ENCODE results near the gene NAV2.

DNA sequence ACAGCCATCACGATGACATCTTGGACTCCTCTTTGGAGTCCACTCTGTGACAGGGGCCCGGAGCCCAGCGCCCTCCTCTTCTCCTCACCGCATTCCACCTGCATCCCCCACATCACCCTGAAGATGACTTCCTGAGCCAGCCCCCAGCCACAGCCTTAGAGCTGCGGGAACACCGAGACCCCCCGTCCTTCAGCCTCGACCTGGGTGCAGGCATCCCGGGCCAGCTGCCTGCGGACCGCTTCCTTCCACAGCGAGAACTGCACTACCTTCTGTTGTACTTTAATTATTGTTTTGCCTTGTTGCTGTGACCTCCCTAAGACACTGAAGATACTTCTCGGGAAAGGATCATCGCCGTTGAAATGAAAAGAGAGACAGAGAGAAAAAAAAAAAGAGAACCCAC is 405.6 kb downstream of the NAV2 start:
- TF ChIP-seq, protein P1, sequence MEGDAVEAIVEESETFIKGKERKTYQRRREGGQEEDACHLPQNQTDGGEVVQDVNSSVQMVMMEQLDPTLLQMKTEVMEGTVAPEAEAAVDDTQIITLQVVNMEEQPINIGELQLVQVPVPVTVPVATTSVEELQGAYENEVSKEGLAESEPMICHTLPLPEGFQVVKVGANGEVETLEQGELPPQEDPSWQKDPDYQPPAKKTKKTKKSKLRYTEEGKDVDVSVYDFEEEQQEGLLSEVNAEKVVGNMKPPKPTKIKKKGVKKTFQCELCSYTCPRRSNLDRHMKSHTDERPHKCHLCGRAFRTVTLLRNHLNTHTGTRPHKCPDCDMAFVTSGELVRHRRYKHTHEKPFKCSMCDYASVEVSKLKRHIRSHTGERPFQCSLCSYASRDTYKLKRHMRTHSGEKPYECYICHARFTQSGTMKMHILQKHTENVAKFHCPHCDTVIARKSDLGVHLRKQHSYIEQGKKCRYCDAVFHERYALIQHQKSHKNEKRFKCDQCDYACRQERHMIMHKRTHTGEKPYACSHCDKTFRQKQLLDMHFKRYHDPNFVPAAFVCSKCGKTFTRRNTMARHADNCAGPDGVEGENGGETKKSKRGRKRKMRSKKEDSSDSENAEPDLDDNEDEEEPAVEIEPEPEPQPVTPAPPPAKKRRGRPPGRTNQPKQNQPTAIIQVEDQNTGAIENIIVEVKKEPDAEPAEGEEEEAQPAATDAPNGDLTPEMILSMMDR (IDR thresholded peaks at IDR 0.05; ENCODE audit: low read depth, low read length) = no peak
- TF ChIP-seq MYC (IDR thresholded peaks at IDR 0.05; ENCODE audit: low read depth, low read length) = no peak
- TF ChIP-seq POLR2A (IDR thresholded peaks at IDR 0.05; ENCODE audit: extremely low read depth, insufficient read length) = no peak

All from NB4 (cell line).